Osteoblast (primary cell): Measurements from ENCODE around the gene GLIPR1L1. TPM values are rescaled to one million over a fixed set of nuclear protein-coding genes. Genes with fewer than 3 reads are reported as not detected.

Experiments
- DNase-seq: peaks from one replicate; pipeline ENCODE4 v3.0.0; 2011; ENCODE audit warnings: low spot score, mixed read lengths; ENCODE audit not compliant: insufficient read length; ENCODE audit errors: missing footprints
- H2AFZ ChIP-seq: 2 replicates; pipeline ENCODE4 v1.6.0; 2011; ENCODE audit warnings: mild to moderate bottlenecking, low read length
- H3K27ac ChIP-seq: 2 replicates; pipeline ENCODE4 v1.5.1; 2011; ENCODE audit warnings: mild to moderate bottlenecking, low read depth, low read length, moderate library complexity
- H3K27me3 ChIP-seq: 2 replicates; pipeline ENCODE4 v1.6.0; 2012; ENCODE audit warnings: mild to moderate bottlenecking, control low read depth, inconsistent platforms, low read length, moderate library complexity; ENCODE audit not compliant: insufficient read depth
- H3K36me3 ChIP-seq: 2 replicates; pipeline ENCODE4 v1.5.1; 2011; ENCODE audit warnings: mild to moderate bottlenecking, low read length, control low read depth, moderate library complexity; ENCODE audit not compliant: insufficient read depth
- H3K4me1 ChIP-seq: 2 replicates; pipeline ENCODE4 v1.5.1; 2011; ENCODE audit warnings: mild to moderate bottlenecking, low read length, control low read depth, moderate library complexity; ENCODE audit not compliant: insufficient read depth
- H3K4me2 ChIP-seq: 2 replicates; pipeline ENCODE4 v1.6.0; 2011; ENCODE audit warnings: mild to moderate bottlenecking, low read length; ENCODE audit not compliant: insufficient read depth
- H3K4me3 ChIP-seq: fragments of 200-600 bp; sonication (generic); 3 replicates; pipeline ENCODE4 v1.5.1; 2012; ENCODE audit warnings: mild to moderate bottlenecking, low read length, inconsistent platforms; ENCODE audit not compliant: insufficient read depth
- H3K79me2 ChIP-seq: 2 replicates; pipeline ENCODE4 v1.6.0; 2012; ENCODE audit warnings: mild to moderate bottlenecking, low read length, control low read depth, inconsistent platforms; ENCODE audit not compliant: insufficient read depth
- H3K9me3 ChIP-seq: 2 replicates; pipeline ENCODE4 v1.5.1; 2011; ENCODE audit warnings: low read depth, low read length, control low read depth
- H4K20me1 ChIP-seq: 2 replicates; pipeline ENCODE4 v1.6.0; 2012; ENCODE audit warnings: mild to moderate bottlenecking, low read length, control low read depth; ENCODE audit not compliant: insufficient read depth
- CTCF ChIP-seq: IDR thresholded peaks from 2 replicates; pipeline ENCODE4 v1.5.1; 2011; ENCODE audit warnings: mild to moderate bottlenecking, low read depth, low read length, moderate library complexity; ENCODE audit errors: extremely low read depth
- total RNA-seq: library from RNA; depleted of rRNA; stranded (reverse); fragments of >200 nt; gene quantifications from 2 replicates; pipeline ENCODE4 v1.2.3, GENCODE V29; 2012

GLIPR1L1 gene
- total RNA-seq, 1 donor, result not detected

GRCh38 chr12:75378354-75378753 lies 43.9 kb downstream of the GLIPR1L1 start:
- H3K4me2 ChIP-seq, result no peak overlapping the region
- DNase-seq, result no peak
- H3K4me3 ChIP-seq, result no peak overlapping the region
- no peaks in the 10 kb centered on the region for H3K9me3 ChIP-seq
- H4K20me1 ChIP-seq, result no peaks in the 10 kb centered on the region
- no peak for TF ChIP-seq CTCF
- no peaks in the 10 kb centered on the region for H3K79me2 ChIP-seq
- H3K4me1 ChIP-seq, result no peaks in the 10 kb centered on the region
- peak overlapping the region; percentile 59 for H2AFZ ChIP-seq
- H3K27ac ChIP-seq, result no peak overlapping the region
- H3K27me3 ChIP-seq, result no peaks in the 10 kb centered on the region
- H3K36me3 ChIP-seq, result no peaks in the 10 kb centered on the region

DNA sequence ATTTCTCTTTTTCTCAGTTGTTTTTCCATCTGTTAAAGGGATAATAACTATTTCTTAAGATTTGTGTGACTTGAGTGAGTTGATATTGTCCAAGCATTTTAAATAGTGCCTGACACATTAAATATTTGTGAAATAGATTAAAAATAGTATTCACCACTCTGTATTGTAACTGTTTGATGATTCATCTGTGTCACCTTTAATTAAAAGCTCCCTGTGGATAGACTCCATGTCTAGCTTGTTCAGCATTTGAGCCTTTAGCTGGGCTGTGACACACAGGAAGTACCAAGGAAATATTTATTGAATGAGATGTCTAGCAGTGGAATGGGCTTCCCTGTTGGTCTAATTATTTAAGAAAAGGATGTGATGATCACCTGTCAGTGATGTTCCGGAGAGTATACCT lies 54.6 kb downstream of the GLIPR1L1 start:
- H3K4me2 ChIP-seq, result peak overlapping the region; percentile 91
- no peak for TF ChIP-seq CTCF
- H3K4me1 ChIP-seq, result peaks cover 20% of the 10 kb centered on the region
- H3K36me3 ChIP-seq, result no peaks in the 10 kb centered on the region
- no peaks in the 10 kb centered on the region for H3K79me2 ChIP-seq
- no peak for DNase-seq
- H3K27me3 ChIP-seq, result no peaks in the 10 kb centered on the region
- no peaks in the 10 kb centered on the region for H3K9me3 ChIP-seq
- H3K4me3 ChIP-seq, result no peak overlapping the region
- H3K27ac ChIP-seq, result peak overlapping the region; percentile 62
- no peaks in the 10 kb centered on the region for H4K20me1 ChIP-seq
- peak overlapping the region; percentile 57 for H2AFZ ChIP-seq

- Histone ChIP-seq H3K36me3 (no peaks in the 10 kb centered on the region), H3K27ac (peak overlapping the region; percentile 62), H3K4me3 (peak overlapping the region; percentile 77), H2AFZ (peak overlapping the region; percentile 83), H3K4me1 (peaks cover 20% of the 10 kb centered on the region), H3K9me3 (no peaks in the 10 kb centered on the region), H4K20me1 (no peaks in the 10 kb centered on the region), H3K4me2 (peak overlapping the region; percentile 91), H3K79me2 (no peaks in the 10 kb centered on the region), H3K27me3 (no peaks in the 10 kb centered on the region)
- DNase-seq, result no peak
- no peak for TF ChIP-seq CTCF
These were observed 55.2 kb downstream of the GLIPR1L1 start for GRCh38 chr12:75389706-75390105.

DNA sequence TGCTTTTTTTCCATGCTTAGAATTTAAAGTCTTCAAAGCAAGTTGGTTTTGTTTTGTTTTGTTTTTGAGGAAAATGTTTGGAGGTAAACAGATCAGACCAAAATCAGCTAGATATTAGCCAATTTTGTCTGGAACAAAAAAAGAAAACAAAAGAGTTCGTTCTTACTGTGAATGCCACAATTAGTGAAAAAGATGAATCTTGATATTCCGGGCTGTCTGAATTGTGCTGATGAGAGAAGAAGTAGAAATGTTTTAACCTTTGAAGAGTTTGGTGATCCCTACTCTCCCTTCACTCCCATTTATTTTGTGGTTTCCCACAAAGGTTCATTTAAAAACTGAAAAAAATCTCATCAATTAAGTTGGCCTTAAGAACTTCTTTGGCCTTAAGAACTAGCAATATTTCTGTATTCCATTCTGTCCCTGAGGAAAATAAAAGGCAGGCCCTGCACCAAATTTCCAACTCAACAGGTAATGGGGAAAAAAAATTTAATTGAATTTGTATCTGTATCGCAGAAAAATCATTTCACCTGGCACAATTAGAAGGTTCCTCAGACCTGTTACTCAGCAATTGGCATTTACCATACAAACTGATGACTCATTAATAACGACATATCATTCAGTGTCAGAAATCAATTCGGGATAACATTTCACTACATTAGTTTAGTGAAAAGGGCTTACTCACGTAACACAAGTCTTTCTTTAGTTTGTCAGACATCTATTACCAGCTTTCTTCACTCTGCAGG lies 55.9 kb downstream of the GLIPR1L1 start:
- no peaks in the 10 kb centered on the region for H3K9me3 ChIP-seq
- peak overlapping the region; percentile 83 for H2AFZ ChIP-seq
- peak overlapping the region; percentile 91 for H3K4me2 ChIP-seq
- H3K4me3 ChIP-seq, result peak overlapping the region; percentile 77
- H3K4me1 ChIP-seq, result peaks cover 20% of the 10 kb centered on the region
- DNase-seq, result no peak
- peak overlapping the region; percentile 62 for H3K27ac ChIP-seq
- no peaks in the 10 kb centered on the region for H3K36me3 ChIP-seq
- H3K79me2 ChIP-seq, result no peaks in the 10 kb centered on the region
- TF ChIP-seq CTCF, result no peak
- H3K27me3 ChIP-seq, result no peaks in the 10 kb centered on the region
- no peaks in the 10 kb centered on the region for H4K20me1 ChIP-seq
